H1 (cell line): Measurements from ENCODE around the gene SDR39U1.

Experiments used
- ATF3 ChIP-seq: IDR thresholded peaks from 2 replicates; pipeline ENCODE4 v1.6.1; 2011; ENCODE audit warnings: low read depth, mild to moderate bottlenecking, low read length; ENCODE audit not compliant: insufficient read depth
- CEBPB ChIP-seq: IDR thresholded peaks from 2 replicates; pipeline ENCODE4 v1.6.1; 2012; ENCODE audit warnings: low read depth, low read length
- HDAC6 ChIP-seq: IDR thresholded peaks from one replicate; pipeline ENCODE4 v1.7.1; 2012; ENCODE audit warnings: low read depth, mild to moderate bottlenecking, inconsistent platforms, low read length, moderate library complexity
- MAFK ChIP-seq: IDR thresholded peaks from 2 replicates; pipeline ENCODE4 v1.6.1; 2012; ENCODE audit warnings: low read depth, mild to moderate bottlenecking, improper control_type of control experiment, low read length
- POLR2A ChIP-seq, 2 experiments: IDR thresholded peaks; 1 replicate in 1 of 2; 2 replicates in 1 of 2; pipeline ENCODE4 v1.6.1; 2011; ENCODE audit warnings: low read depth in 2 of 2, low read length in 2 of 2, mild to moderate bottlenecking in 2 of 2; ENCODE audit errors: control extremely low read depth in 1 of 2
- POU5F1 ChIP-seq: IDR thresholded peaks from 2 replicates; pipeline ENCODE4 v1.6.1; 2011; ENCODE audit warnings: low read depth, mild to moderate bottlenecking, low read length, moderate library complexity
- RBBP5 ChIP-seq: IDR thresholded peaks from 2 replicates; pipeline ENCODE4 v1.7.1; 2012; ENCODE audit warnings: low read depth, mild to moderate bottlenecking, inconsistent platforms, low read length, moderate library complexity, borderline replicate concordance
- SRF ChIP-seq: IDR thresholded peaks from 2 replicates; pipeline ENCODE4 v1.6.1; 2011; ENCODE audit warnings: mild to moderate bottlenecking, low read depth, low read length, moderate library complexity
- TCF12 ChIP-seq: IDR thresholded peaks from 2 replicates; pipeline ENCODE4 v1.6.1; 2011; ENCODE audit warnings: low read depth, mild to moderate bottlenecking, low read length
- YY1 ChIP-seq: IDR thresholded peaks from 2 replicates; pipeline ENCODE4 v1.6.1; 2011; ENCODE audit warnings: low read depth, mild to moderate bottlenecking, low read length

- no peak for TF ChIP-seq TCF12
- TF ChIP-seq POLR2A (IDR thresholded peaks at IDR 0.05; ENCODE audit: control extremely low read depth in 1 of 2, low read depth in 2 of 2, low read length in 2 of 2) = no peak
- no peak for TF ChIP-seq MAFK
- TF ChIP-seq HDAC6 = no peak
- no peak for TF ChIP-seq POU5F1
- no peak for TF ChIP-seq YY1
- no peak for TF ChIP-seq SRF
- no peak for TF ChIP-seq RBBP5
- no peak for TF ChIP-seq CEBPB
- no peak for TF ChIP-seq ATF3
Measured at GRCh38 chr14:24461336-24461735, 18.8 kb upstream of the SDR39U1 start.
